HG03060 (cell line): ENCODE results near the gene HPGD.

Source experiments
- ATAC-seq: cut with Tn5 transposase; IDR thresholded peaks from one replicate; pipeline ENCODE4 v1.9.1; 2021; ENCODE audit warnings: low read depth, moderate number of reproducible peaks; ENCODE audit not compliant: unreplicated experiment

The HPGD gene

GRCh38 chr4:174483792-174484191 is 38.5 kb downstream of the HPGD start:
- ATAC-seq: no peak

- ATAC-seq: no peak
Measured at GRCh38 chr4:174479140-174479539, 43.1 kb downstream of the HPGD start.

- ATAC-seq: no peak
Measured at GRCh38 chr4:174475528-174475927, 46.8 kb downstream of the HPGD start.

GRCh38 chr4:174474457-174475075 is 47.7 kb downstream of the HPGD start:
- ATAC-seq: no peak

GRCh38 chr4:174467107-174467506 is 55.2 kb downstream of the HPGD start:
- ATAC-seq: no peak

GRCh38 chr4:174464949-174465348 is 57.3 kb downstream of the HPGD start:
- ATAC-seq: no peak

- no peak for ATAC-seq
Measured at GRCh38 chr4:174461466-174462106, 60.7 kb downstream of the HPGD start.

- no peak for ATAC-seq
Measured at GRCh38 chr4:174460684-174461083, 61.6 kb downstream of the HPGD start.

- no peak for ATAC-seq
Measured at GRCh38 chr4:174457468-174457867, 64.8 kb downstream of the HPGD start.

- ATAC-seq: no peak
Measured at GRCh38 chr4:174454815-174455473, 67.3 kb downstream of the HPGD start.

- ATAC-seq: no peak
Measured at GRCh38 chr4:174451718-174452296, 70.5 kb downstream of the HPGD start.

- ATAC-seq: no peak
Measured at GRCh38 chr4:174450786-174451125, 71.5 kb downstream of the HPGD start.

GRCh38 chr4:174449944-174450785 is 72.1 kb downstream of the HPGD start:
- no peak for ATAC-seq

- no peak for ATAC-seq
Measured at GRCh38 chr4:174449152-174449551, 73.1 kb downstream of the HPGD start.

GRCh38 chr4:174444390-174444789 is 77.9 kb downstream of the HPGD start:
- ATAC-seq: no peak
